IMR-90 (cell line): ENCODE data around the gene SCFD2.

Experiments used
- MXI1 ChIP-seq: IDR thresholded peaks from 2 replicates; pipeline ENCODE4 v1.6.1; 2012; ENCODE audit warnings: low read depth, mild to moderate bottlenecking, low read length, moderate library complexity, borderline replicate concordance
- POLR2A ChIP-seq: IDR thresholded peaks from 2 replicates; pipeline ENCODE4 v1.6.1; 2012; ENCODE audit warnings: mild to moderate bottlenecking, low read depth, low read length
- TF ChIP-seq, protein P1 (sequence below): conservative IDR thresholded peaks from 2 replicates; pipeline ENCODE4 v1.5.1; 2012; ENCODE audit warnings: mild to moderate bottlenecking, low read depth, low read length, improper control_type of control experiment

DNA sequence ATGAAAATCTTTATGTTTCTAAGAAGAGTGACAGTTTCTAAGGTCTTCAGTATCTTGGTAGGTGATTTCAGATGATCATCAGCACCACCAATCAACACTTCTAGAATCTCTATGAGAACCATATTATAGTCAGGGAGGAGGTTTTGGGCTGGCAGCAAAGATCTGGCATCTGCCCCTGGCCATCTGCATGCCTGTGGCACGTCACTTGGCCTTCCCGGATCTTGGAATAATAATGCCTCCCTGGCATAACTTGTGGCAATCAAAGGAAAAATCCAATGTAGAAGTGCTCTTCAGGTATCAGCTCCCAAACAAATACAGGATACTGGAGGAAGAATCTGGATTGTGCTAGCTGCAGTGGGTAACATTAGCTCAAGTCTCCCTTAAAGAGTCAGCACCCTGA lies 446.4 kb downstream of the SCFD2 start:
- TF ChIP-seq, protein P1, sequence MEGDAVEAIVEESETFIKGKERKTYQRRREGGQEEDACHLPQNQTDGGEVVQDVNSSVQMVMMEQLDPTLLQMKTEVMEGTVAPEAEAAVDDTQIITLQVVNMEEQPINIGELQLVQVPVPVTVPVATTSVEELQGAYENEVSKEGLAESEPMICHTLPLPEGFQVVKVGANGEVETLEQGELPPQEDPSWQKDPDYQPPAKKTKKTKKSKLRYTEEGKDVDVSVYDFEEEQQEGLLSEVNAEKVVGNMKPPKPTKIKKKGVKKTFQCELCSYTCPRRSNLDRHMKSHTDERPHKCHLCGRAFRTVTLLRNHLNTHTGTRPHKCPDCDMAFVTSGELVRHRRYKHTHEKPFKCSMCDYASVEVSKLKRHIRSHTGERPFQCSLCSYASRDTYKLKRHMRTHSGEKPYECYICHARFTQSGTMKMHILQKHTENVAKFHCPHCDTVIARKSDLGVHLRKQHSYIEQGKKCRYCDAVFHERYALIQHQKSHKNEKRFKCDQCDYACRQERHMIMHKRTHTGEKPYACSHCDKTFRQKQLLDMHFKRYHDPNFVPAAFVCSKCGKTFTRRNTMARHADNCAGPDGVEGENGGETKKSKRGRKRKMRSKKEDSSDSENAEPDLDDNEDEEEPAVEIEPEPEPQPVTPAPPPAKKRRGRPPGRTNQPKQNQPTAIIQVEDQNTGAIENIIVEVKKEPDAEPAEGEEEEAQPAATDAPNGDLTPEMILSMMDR = no peak
- TF ChIP-seq POLR2A (no peak), MXI1 (no peak)
